Measurements from ENCODE around the gene CTNNBIP1.

Gene CTNNBIP1

DNA sequence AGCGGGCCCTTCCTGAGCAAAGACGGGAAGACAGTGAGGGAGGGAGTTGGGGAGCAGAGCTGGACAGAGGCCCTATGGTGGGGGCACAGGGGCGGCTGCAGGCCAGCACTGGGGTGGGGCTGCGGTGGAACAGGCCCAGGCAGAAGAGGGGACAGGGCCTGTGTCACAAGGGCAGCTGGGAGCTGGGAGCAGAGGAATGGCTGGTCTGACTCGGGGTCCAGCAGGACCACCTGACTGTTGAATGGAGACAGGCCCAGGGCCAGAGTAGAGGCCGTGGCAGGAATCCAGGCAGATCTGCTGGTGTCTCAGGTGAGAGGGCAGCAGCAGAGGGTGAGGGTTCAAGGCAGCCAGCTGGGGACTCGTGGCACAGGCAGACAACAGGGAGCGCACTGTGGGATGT is 25.3 kb downstream of the CTNNBIP1 start:
- no peak for DNase-seq
- Histone ChIP-seq H3K4me3 (ENCODE audit: low read depth, low read length) (no peak overlapping the region), H3K27me3 (no peaks in the 10 kb centered on the region), H3K9me3 (no peaks in the 10 kb centered on the region), H3K4me1 (no peaks in the 10 kb centered on the region), H3K36me3 (no peaks in the 10 kb centered on the region)
- TF ChIP-seq, protein P1, sequence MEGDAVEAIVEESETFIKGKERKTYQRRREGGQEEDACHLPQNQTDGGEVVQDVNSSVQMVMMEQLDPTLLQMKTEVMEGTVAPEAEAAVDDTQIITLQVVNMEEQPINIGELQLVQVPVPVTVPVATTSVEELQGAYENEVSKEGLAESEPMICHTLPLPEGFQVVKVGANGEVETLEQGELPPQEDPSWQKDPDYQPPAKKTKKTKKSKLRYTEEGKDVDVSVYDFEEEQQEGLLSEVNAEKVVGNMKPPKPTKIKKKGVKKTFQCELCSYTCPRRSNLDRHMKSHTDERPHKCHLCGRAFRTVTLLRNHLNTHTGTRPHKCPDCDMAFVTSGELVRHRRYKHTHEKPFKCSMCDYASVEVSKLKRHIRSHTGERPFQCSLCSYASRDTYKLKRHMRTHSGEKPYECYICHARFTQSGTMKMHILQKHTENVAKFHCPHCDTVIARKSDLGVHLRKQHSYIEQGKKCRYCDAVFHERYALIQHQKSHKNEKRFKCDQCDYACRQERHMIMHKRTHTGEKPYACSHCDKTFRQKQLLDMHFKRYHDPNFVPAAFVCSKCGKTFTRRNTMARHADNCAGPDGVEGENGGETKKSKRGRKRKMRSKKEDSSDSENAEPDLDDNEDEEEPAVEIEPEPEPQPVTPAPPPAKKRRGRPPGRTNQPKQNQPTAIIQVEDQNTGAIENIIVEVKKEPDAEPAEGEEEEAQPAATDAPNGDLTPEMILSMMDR (IDR thresholded peaks at IDR 0.05; ENCODE audit: low read depth, low read length), result no peak

DNA sequence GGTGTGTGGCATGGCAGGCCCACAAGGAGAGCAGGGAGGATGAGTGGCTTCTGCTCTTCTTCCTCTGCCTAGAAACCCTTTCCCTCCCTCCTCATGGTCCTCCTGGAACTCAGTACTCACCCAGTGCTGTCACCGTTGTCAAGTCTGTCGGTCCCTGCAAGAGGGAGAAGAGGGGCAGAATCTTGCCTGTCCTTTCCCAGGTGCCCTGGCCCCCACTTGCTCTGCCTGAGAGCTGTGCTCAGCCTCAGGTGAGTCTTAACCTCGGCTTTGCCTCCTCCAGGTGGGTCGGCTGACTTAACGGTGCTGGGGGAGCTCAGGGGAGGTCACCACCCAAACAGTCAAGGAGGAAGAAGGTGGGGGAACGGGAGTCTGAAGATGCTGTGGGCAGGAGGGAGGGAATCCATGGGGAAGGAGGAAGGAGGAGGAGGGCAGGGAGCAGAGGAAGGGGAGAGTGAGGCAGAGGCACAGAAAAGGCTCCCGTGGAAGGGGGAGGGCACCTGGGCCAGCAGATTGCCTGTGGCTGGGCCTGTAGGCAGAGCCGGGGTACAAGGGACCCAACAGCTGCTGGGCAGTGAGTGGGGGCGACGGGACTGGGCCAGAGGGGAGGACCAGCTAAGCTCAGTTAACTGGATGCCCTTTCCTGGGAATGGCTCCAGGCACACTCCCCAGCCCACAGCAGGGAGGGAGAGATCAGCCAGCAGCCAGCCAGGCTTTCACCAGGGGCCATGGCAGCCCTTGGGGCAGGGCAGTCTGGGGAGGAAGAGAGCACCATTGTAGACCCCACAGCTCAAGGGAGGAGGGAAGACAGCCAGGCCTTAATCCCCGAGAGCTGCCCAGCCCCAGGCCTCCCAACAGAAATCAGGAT is 26.3 kb downstream of the CTNNBIP1 start:
- Histone ChIP-seq H3K36me3 (no peaks in the 10 kb centered on the region), H3K9me3 (no peaks in the 10 kb centered on the region), H3K4me1 (no peaks in the 10 kb centered on the region), H3K27me3 (no peaks in the 10 kb centered on the region), H3K4me3 (ENCODE audit: low read depth, low read length) (no peak overlapping the region)
- TF ChIP-seq, protein P1 (IDR thresholded peaks at IDR 0.05; ENCODE audit: low read depth, low read length), result no peak
- DNase-seq, result no peak

DNA sequence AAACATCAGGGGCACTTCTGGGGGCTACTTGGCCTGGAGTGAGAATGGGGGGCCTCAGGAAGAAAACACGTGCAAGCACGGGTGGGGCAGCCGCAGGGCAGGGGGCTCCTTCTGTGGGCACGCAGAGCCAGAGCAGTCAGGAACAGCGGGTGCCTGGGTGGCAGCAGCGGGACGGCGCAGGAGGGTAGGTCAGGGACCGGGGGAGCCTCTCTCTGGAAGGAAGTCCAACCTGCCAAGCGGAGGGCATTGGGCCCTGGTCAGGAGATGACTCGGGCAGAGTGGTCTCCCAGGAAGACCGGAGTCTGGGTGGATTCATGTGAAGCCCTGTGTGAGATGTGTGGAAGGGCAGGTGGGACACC is 27.1 kb downstream of the CTNNBIP1 start:
- no peaks in the 10 kb centered on the region for H3K36me3 ChIP-seq
- TF ChIP-seq, protein P1 (IDR thresholded peaks at IDR 0.05; ENCODE audit: low read depth, low read length), result no peak
- no peak for DNase-seq
- no peaks in the 10 kb centered on the region for H3K4me1 ChIP-seq
- no peaks in the 10 kb centered on the region for H3K27me3 ChIP-seq
- no peaks in the 10 kb centered on the region for H3K9me3 ChIP-seq
- H3K4me3 ChIP-seq (ENCODE audit: low read depth, low read length), result no peak overlapping the region

DNA sequence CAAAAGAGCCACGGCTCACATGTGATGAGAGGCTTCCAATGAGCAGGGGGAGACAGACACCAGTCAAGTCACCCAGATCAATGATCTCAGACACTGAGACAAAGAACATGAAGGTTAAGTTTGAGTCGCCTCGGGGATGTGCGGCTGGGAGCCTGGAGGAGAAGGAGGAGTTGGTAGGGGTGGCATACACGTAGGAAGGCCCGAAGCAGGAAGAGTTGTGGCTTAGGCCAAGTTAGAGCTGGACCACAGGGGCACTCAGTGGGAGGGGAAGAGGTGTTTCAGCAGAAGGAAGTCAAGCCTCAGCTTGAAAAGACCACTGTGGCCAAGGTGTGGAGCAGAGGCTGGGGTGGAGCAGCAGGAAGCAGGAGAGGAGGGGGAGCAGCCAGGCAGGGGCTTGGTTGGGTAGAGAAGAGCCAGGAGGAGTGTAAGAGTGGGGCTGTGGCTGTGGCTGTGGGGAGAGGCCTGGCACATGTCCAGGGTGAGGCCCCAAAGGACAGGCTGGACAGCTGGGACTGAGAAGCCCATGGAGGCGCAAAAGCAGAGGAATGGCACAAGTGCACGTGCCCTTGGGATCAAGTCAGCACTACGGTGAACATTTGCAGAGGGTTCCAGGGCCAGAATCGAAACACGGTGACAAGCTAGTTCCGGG is 27.6 kb downstream of the CTNNBIP1 start:
- TF ChIP-seq, protein P1 (IDR thresholded peaks at IDR 0.05; ENCODE audit: low read depth, low read length), result no peak
- no peaks in the 10 kb centered on the region for H3K36me3 ChIP-seq
- DNase-seq, result no peak
- H3K4me1 ChIP-seq, result no peaks in the 10 kb centered on the region
- H3K9me3 ChIP-seq, result no peaks in the 10 kb centered on the region
- no peaks in the 10 kb centered on the region for H3K27me3 ChIP-seq
- no peak overlapping the region for H3K4me3 ChIP-seq (ENCODE audit: low read depth, low read length)

DNA sequence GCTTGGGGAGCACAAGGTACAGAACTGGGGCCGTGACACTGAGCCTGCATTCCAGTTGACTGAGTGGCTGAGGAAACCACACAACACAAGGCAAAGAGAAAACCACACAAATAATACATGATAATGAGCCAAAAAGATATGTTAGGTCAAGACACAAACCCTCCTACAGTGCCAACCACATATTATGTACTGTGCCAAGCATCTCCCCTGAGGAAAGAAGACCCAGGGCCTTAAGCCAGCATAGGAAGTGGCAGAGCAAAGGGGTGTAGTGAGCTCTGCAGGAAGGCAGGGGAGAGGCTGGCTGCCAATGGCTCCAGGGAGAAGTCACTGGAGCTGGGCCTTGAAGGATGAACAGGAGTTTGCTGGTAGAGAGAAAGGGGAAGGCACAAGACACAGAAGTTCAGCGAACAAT is 28.2 kb downstream of the CTNNBIP1 start:
- Histone ChIP-seq H3K4me1 (no peaks in the 10 kb centered on the region), H3K9me3 (no peaks in the 10 kb centered on the region), H3K36me3 (no peaks in the 10 kb centered on the region), H3K4me3 (ENCODE audit: low read depth, low read length) (no peak overlapping the region), H3K27me3 (no peaks in the 10 kb centered on the region)
- TF ChIP-seq, protein P1 (IDR thresholded peaks at IDR 0.05; ENCODE audit: low read depth, low read length), result no peak
- no peak for DNase-seq

DNA sequence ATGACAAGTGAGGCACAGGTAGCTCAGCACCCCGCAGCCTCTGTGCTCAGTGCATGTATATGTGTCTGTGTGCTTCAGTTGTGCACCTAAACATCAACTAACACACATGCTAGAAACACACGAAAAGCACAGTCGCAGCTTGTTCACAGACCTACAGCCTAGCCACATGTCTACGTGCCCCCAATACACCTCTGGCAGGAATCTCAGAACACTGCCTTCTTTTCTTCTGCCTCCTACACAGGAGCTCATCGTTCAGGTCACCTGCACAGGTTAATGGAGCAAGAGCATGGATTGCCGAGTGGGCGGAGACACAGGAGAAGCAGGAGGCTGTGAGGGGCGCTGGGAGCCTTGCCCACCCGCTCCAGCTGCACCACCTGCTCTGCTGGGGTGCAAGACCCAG is 31.7 kb downstream of the CTNNBIP1 start:
- Histone ChIP-seq H3K36me3 (no peaks in the 10 kb centered on the region), H3K4me1 (no peaks in the 10 kb centered on the region), H3K9me3 (no peaks in the 10 kb centered on the region), H3K4me3 (ENCODE audit: low read depth, low read length) (no peak overlapping the region), H3K27me3 (no peaks in the 10 kb centered on the region)
- TF ChIP-seq, protein P1 (IDR thresholded peaks at IDR 0.05; ENCODE audit: low read depth, low read length), result no peak
- no peak for DNase-seq
